Measurements from ENCODE around the gene L3MBTL1. TPM values are rescaled to one million over a fixed set of nuclear protein-coding genes. Genes with fewer than 3 reads are reported as not detected.

L3MBTL1 gene
- polyA plus RNA-seq, 1 donor (not counting 4 experiments of a cell fraction or from before 2014, with no cell fraction given), result 5.0 TPM

- Histone ChIP-seq H3K27ac (ENCODE audit: control insufficient read depth, insufficient read depth, low read length) (no peak overlapping the region), H3K79me2 (ENCODE audit: control insufficient read depth, insufficient read depth, low read length) (peaks cover 12% of the 10 kb centered on the region), H3K4me3 (ENCODE audit: control insufficient read depth in 2 of 3, extremely low read depth in 1 of 3, insufficient read depth in 2 of 3, low read depth in 1 of 3, low read length in 3 of 3) (peak overlapping the region; percentile 75 to 93 (median 83)), H2AFZ (ENCODE audit: control insufficient read depth, low read length) (peak overlapping the region; percentile 87), H3K9me3 (ENCODE audit: control insufficient read depth, low read depth, low read length) (no peaks in the 10 kb centered on the region), H3K27me3 (ENCODE audit: control insufficient read depth, extremely low read depth, insufficient read depth, low read length) (no peaks in the 10 kb centered on the region), H3K36me3 (ENCODE audit: control insufficient read depth in 2 of 2, extremely low read depth in 1 of 2, insufficient read depth in 2 of 2, low read length in 2 of 2) (no peaks in the 10 kb centered on the region), H3K9ac (ENCODE audit: control insufficient read depth, extremely low read depth, insufficient read depth, low read length) (peak overlapping the region; percentile 87), H3K4me2 (ENCODE audit: control insufficient read depth, extremely low read depth, insufficient read depth, low read depth, low read length) (peak overlapping the region; percentile 93), H3K4me1 (ENCODE audit: control insufficient read depth, extremely low read depth, insufficient read depth, low read length) (peaks cover 10% of the 10 kb centered on the region), H3K9me1 (ENCODE audit: control insufficient read depth, extremely low read depth, insufficient read depth, low read length) (no peaks in the 10 kb centered on the region), H4K20me1 (ENCODE audit: control insufficient read depth, extremely low read depth, insufficient read depth, low read length) (no peaks in the 10 kb centered on the region)
- FAIRE-seq (no peak), DNase-seq (ENCODE audit: low read depth, low spot score) (no peak)
- no peak for TF ChIP-seq CTCF (optimal IDR thresholded peaks at IDR 0.05 in 1 of 3, IDR thresholded peaks at IDR 0.05 in 1 of 3, conservative IDR thresholded peaks at IDR 0.05 in 1 of 3; ENCODE audit: extremely low read depth in 1 of 3, insufficient read depth in 2 of 3, low read length in 3 of 3)
- no peak for TF ChIP-seq EZH2 (IDR thresholded peaks at IDR 0.05; ENCODE audit: low read length)
- dilution Hi-C loops (cut with MboI; ENCODE audit: extremely low pct_ligation_motif_present, low sequenced_read_pairs), result no loop called here
These were observed 82.5 kb downstream of the L3MBTL1 start for GRCh38 chr20:43590036-43590391.

DNA sequence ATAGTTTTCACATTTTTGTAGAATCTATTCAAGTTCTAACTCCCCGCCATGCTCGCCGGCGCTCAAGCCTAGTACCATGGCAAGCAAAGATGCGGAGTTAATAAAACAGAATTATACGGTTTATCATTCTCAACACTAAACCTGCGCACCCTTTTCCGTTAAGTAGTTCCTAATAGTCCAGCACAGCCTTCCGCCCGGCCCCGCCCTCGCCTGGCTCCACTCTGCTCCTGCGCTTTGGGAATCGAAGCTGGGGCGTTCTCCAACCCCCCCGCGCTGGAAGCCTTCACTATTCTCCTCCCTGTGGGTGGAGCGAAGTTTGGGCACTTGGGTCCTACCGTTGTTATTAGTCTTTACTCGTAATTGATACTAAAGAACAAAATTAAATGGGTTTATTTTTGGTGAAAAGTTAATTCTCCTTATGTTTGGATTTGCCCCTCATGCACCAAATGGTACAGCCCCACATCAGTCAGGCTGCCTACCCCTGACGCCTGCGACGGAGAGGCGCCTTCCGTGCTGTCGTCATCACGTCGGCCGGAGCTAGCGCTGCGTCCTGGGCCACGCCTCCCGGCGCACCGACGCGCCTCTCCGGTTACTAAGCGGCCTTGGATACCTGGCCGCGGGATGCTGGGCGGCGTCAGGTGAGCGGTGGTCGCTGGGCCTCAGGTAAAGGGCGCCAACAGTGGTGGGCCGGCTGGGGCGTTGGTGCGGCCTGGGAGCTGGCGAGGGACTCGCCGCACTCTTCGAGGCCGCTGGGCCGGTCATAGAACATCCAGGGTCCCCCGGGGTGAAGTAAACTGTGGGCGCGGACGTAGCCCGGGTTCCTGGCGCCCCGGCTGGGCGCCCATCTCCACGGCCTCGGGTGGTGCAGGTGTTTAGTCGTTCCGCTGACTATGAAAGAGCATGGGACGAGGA lies 83.2 kb downstream of the L3MBTL1 start, which contains the start of gene IFT52:
Gene IFT52 (plus strand): TSS at position 546 of the 912 bp plus-strand sequence. CDS start 3,762 bp downstream, outside the sequence.
- TF ChIP-seq CTCF (optimal IDR thresholded peaks at IDR 0.05 in 1 of 3, IDR thresholded peaks at IDR 0.05 in 1 of 3, conservative IDR thresholded peaks at IDR 0.05 in 1 of 3; ENCODE audit: extremely low read depth in 1 of 3, insufficient read depth in 2 of 3, low read length in 3 of 3), result no peak
- no peak for TF ChIP-seq EZH2 (IDR thresholded peaks at IDR 0.05; ENCODE audit: low read length)
- peak; percentile 5 for FAIRE-seq

More for the DNA sequence above, 83.2 kb downstream of the L3MBTL1 start, which contains the start of gene IFT52:
- H3K79me2 ChIP-seq (ENCODE audit: control insufficient read depth, insufficient read depth, low read length), result peaks cover 12% of the 10 kb centered on the region
- H3K4me1 ChIP-seq (ENCODE audit: control insufficient read depth, extremely low read depth, insufficient read depth, low read length), result peaks cover 10% of the 10 kb centered on the region
- no peaks in the 10 kb centered on the region for H3K36me3 ChIP-seq (ENCODE audit: control insufficient read depth in 2 of 2, extremely low read depth in 1 of 2, insufficient read depth in 2 of 2, low read length in 2 of 2)
- peak within 1 kb of the TSS; percentile 96 for H2AFZ ChIP-seq (ENCODE audit: control insufficient read depth, low read length)
- no peaks in the 10 kb centered on the region for H3K27me3 ChIP-seq (ENCODE audit: control insufficient read depth, extremely low read depth, insufficient read depth, low read length)
- peak within 1 kb of the TSS; percentile 75 to 93 (median 83) for H3K4me3 ChIP-seq (ENCODE audit: control insufficient read depth in 2 of 3, extremely low read depth in 1 of 3, insufficient read depth in 2 of 3, low read depth in 1 of 3, low read length in 3 of 3)
- peak within 1 kb of the TSS; percentile 93 for H3K4me2 ChIP-seq (ENCODE audit: control insufficient read depth, extremely low read depth, insufficient read depth, low read depth, low read length)
- H3K9me1 ChIP-seq (ENCODE audit: control insufficient read depth, extremely low read depth, insufficient read depth, low read length), result no peaks in the 10 kb centered on the region
- DNase-seq (ENCODE audit: low read depth, low spot score), result peak; percentile 25
- H4K20me1 ChIP-seq (ENCODE audit: control insufficient read depth, extremely low read depth, insufficient read depth, low read length), result no peaks in the 10 kb centered on the region
- dilution Hi-C loops (cut with MboI; ENCODE audit: extremely low pct_ligation_motif_present, low sequenced_read_pairs), result no loop called here
- no peaks in the 10 kb centered on the region for H3K9me3 ChIP-seq (ENCODE audit: control insufficient read depth, low read depth, low read length)
- H3K9ac ChIP-seq (ENCODE audit: control insufficient read depth, extremely low read depth, insufficient read depth, low read length), result peak within 1 kb of the TSS; percentile 87
- peak within 1 kb of the TSS; percentile 95 for H3K27ac ChIP-seq (ENCODE audit: control insufficient read depth, insufficient read depth, low read length)

Small RNA genes within 50 kb of the gene (small RNA-seq; reads per million reads assigned to genes)
- gene RNU6-1251P (ENCODE audit: insufficient read length in 3 of 3, low read depth in 3 of 3, low replicate concordance in 1 of 3), result 0.13 to 1.5 (median 0.33) reads per million in 3 experiments

Other genes starting within 250 kb of the L3MBTL1 start
- 90.3 to 132 TPM (median 128 TPM) in 3 replicates for gene SRSF6, start 49.8 kb upstream of the L3MBTL1 start, polyA plus RNA-seq
- gene SGK2, start 51.3 kb downstream of the L3MBTL1 start, polyA plus RNA-seq, result 0.12 to 0.23 TPM in 2 of 3 replicates, not detected in the other
- 21.2 to 22.8 TPM (median 21.2 TPM) in 3 replicates for gene IFT52, start 83.2 kb downstream of the L3MBTL1 start, polyA plus RNA-seq
- 0.73 to 5.6 TPM (median 4.0 TPM) in 3 replicates for gene MYBL2, start 159.4 kb downstream of the L3MBTL1 start, polyA plus RNA-seq
- not detected in 3 replicates for gene GTSF1L, start 219.3 kb downstream of the L3MBTL1 start, polyA plus RNA-seq

All from keratinocyte (primary cell).